Tongue (tissue), 2 donors: ENCODE results near the gene HTR1E. TPM values are rescaled to one million over a fixed set of nuclear protein-coding genes. Genes with fewer than 3 reads are reported as not detected.
"Not testable (repeated sequence)": the region's sequence is repeated elsewhere in the genome, so short reads cannot be mapped to it uniquely, and the experiment has no call there.

Experiments
- DNase-seq: peaks from one replicate; pipeline ENCODE4 v3.0.0-alpha.2; 2015
- total RNA-seq: library from RNA; depleted of rRNA; stranded (reverse); fragments of >200 nt; gene quantifications from one replicate; pipeline ENCODE4 v1.2.3, GENCODE V29; 2014

Gene HTR1E, protein sequence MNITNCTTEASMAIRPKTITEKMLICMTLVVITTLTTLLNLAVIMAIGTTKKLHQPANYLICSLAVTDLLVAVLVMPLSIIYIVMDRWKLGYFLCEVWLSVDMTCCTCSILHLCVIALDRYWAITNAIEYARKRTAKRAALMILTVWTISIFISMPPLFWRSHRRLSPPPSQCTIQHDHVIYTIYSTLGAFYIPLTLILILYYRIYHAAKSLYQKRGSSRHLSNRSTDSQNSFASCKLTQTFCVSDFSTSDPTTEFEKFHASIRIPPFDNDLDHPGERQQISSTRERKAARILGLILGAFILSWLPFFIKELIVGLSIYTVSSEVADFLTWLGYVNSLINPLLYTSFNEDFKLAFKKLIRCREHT
- total RNA-seq, result not detected

GRCh38 chr6:86937219-86938079 is at the start of gene HTR1E:
HTR1E (plus strand) TSS chr6:86937528; CDS start chr6:87015335, 77,807 bp downstream.
- DNase-seq, result peak; percentile 49

- no peak for DNase-seq
Observed at GRCh38 chr6:86888301-86888700, 49.0 kb upstream of the HTR1E start.

DNA sequence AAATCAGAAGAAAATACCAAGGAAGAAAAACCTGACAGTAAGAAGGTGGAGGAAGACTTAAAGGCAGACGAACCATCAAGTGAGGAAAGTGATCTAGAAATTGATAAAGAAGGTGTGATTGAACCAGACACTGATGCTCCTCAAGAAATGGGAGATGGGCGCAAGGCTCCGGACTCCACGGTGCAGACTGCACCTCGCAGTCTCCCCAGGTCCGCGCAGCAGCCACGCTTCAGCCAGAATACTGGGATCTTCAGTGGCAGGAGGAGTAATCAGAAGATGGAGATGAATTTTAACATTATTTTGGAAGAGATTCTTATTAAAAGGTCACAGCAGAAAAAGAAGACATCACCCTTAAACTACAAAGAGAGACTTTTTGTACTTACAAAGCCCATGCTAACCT is 40.1 kb upstream of the HTR1E start:
- DNase-seq, result not testable (repeated sequence)

- no peak for DNase-seq
Observed at GRCh38 chr6:86913795-86914194, 23.5 kb upstream of the HTR1E start.

DNA sequence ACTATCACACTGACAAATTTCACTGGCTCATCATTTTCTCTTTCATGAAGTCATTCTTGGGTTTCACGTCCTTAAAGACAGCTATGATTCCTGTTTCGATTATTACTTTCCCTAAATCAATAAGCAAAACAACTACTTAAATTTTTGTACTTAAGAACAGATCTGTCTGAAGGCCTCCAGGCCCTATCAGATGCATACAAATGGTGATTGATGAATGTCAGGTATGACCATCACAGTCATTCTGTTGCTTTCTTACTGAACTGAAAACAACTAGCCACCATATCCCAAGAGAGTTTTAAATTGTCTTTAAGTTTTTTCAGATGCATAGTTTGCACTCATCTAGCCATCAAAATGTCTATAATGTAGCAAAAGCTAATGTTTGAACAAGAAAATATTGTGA is 20.9 kb upstream of the HTR1E start:
- no peak for DNase-seq

DNA sequence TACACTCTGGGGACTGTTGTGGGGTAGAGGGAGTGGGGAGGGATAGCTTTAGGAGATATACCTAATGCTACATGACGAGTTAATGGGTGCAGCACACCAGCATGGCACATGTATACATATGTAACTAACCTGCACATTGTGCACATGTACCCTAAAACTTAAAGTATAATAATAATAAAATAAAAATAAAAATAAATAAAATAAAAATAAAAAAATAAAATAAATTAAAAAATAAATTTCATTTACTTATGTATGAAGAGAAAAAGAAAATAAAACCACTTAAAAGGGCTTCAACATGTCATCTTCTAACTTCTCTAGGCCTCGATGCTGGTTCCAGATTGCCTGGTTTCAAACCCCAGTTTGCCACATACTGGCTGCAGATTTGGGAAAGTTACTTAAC is 10.2 kb upstream of the HTR1E start:
- DNase-seq, result not testable (repeated sequence)

DNA sequence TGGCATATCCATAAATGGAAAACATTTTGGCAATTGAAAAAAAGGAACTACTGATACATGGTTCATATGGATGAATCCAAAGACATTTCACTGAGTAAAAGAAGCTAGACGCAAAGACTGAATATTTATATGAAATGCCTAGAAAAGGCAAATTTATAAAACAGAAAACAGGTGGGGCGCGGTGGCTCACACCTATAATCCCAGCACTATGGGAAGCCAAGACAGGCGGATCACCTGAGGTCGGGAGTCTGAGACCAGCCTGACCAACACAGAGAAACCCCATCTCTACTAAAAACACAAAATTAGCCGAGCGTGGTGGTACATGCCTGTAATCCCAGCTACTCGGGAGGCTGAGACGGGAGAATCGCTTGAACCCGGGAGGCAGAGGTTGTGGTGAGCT is 9.5 kb upstream of the HTR1E start:
- not testable (repeated sequence) for DNase-seq

DNA sequence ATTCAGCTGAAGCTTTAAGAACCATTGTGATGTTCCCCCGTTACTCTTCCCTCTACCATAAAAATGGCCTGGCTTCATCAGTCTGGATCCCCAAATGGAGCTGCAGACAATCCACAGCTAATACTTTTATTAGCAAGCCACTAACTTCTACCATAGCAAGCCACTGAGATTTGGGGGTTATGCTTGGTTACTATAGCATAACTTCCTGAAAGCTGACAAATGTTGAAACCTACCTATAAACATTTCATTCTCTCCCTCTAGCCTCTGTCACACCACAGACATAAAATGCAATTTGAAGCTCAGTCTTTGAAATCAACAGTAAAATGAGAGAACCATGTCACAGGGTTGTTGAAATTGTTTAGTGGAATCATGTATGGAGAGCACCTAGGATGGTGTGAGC is 3.0 kb upstream of the HTR1E start:
- no peak for DNase-seq

GRCh38 chr6:86936834-86937218 is 502 bp upstream of the HTR1E start:
- DNase-seq, result no peak

DNA sequence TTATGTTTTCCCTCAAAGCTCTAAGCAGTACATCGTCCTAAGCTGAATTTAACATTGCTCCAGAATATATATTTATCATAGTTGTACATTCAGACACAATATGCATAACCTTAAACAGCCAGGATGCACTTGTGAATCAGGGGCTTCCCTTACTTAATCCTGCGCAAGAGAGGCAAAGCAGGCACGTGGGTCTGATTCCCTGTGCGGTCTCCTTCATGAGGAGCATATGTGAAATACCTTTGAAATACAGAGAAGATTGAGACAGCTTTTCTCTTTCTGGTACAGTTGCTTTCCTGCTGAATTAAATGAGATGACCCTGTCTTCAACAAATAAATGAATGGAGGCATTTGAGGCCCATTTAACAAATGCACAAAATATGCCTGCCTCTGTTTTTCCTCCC is 1.5 kb downstream of the HTR1E start:
- DNase-seq, result no peak

- no peak for DNase-seq
Observed at GRCh38 chr6:86941461-86941860, 4.1 kb downstream of the HTR1E start.

GRCh38 chr6:86942769-86943516 is 5.6 kb downstream of the HTR1E start:
- DNase-seq, result no peak

GRCh38 chr6:86943819-86944407 is 6.6 kb downstream of the HTR1E start:
- DNase-seq, result no peak

DNA sequence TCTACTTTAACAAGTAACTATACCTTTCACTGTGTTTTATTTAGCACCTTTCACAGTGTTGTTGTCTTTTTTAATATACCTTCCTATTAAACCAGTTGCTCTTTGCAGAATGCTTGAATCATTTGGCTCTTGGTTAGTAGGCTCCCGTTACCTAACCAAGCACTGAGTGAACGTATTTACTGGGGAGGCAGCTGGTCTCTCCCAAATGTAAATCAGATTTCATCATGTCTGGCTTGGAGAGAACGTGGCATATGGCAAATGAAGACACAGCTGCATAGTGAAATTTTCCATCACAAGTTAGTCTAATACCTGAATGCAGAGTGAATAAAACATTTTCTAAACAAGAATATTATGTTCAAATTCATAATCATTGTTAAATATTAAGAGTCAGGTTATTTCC is 12.4 kb downstream of the HTR1E start:
- no peak for DNase-seq

GRCh38 chr6:86952991-86953390 is 15.7 kb downstream of the HTR1E start:
- DNase-seq, result no peak

- no peak for DNase-seq
Observed at GRCh38 chr6:86959656-86960055, 22.3 kb downstream of the HTR1E start.

DNA sequence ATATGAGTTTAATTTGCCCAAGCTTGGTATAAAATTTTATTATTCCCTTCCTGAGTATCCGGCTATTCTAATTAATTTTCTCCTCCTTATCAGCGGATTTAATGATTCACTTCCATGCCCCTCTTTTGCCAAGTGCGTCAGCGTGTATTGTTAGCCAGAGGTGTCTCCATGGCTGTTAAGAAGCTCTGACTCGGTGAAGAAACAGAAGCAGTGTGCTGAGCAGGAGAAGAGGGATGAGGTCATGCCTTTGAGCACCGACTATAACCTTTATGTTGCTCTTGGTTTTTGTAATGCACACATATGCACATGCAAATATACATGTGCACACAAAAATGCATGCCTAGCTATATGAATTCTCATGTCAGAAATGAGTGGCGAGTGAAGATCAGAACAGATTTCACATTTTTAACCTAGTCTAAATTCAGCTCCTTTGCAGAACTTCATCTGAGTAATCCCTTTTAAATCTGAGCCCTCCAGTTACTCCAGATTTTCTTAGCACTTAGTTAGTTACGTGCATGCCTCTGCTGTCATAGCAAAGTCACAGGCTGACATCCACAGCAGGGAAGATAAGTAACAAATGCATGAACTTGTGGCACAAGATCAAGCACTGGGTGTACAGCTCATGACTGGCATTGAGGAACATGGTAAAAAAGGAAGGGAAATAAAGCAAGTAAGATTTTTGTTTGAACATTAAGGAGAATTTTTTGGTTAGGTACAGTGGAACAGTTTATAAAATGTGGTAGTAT is 24.3 kb downstream of the HTR1E start:
- DNase-seq, result no peak

GRCh38 chr6:86963352-86963751 is 26.0 kb downstream of the HTR1E start:
- DNase-seq, result no peak

GRCh38 chr6:86964029-86964579 is 26.8 kb downstream of the HTR1E start:
- DNase-seq, result no peak

GRCh38 chr6:86966271-86966670 is 28.9 kb downstream of the HTR1E start:
- DNase-seq, result no peak

DNA sequence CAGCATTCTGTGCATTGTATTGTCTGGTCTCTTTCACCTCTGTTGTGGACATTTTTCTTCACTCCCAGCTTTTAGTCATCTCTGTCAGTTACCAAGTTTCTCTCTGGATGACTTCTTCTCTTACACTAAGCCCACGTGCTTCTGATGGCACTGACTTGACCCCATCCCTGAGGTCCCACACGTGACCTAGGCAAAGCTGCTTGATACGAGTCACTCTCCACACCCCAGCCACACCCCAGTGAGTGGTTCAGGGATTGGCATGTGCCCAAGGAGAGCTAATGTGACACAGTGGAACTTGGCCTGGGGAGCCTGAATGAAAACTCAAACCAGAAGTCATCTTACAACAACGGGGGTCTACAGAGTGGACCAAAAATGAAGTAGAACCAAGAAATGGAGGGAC is 32.2 kb downstream of the HTR1E start:
- no peak for DNase-seq
